MM.1S (cell line): ENCODE results near the gene PTCD2.

ENCODE experiments used
- CTCF ChIP-seq: fragments of 300-600 bp; sonication (generic); IDR thresholded peaks from 2 replicates; pipeline ENCODE4 v1.5.1; 2016; ENCODE audit warnings: antibody characterized with exemption, low read length, mixed read lengths
- EZH2phosphoT487 ChIP-seq: fragments of 300-600 bp; sonication (generic); IDR thresholded peaks from 2 replicates; pipeline ENCODE4 v1.6.1; 2018; ENCODE audit warnings: antibody characterized with exemption, low read length

DNA sequence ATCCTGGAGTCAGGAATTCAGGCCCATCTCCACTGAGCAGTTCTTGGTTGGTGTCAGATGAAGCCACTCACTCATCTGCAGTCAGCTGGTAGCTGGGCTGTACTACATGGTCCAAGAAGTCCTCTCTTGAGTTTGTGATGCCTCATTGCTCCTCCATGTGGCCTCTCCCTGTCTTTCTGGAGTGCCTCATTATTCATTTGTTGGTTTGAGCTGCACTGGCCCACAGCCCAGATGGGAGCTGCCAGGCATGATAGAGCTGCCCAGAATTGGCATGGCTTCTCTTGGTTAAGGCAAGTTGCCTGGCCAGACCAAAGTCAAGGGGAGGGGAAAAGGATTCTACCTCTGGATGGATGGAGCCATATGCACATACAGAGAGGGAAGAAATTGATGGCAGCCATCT is 8.0 kb downstream of the PTCD2 start:
- TF ChIP-seq CTCF (no peak), EZH2phosphoT487 (no peak)
